Mesothelial cell of epicardium (in vitro differentiated cells): ENCODE measurements around the gene HEATR5B. TPM values are rescaled to one million over a fixed set of nuclear protein-coding genes. Genes with fewer than 3 reads are reported as not detected.
"Not testable (repeated sequence)": the region's sequence is repeated elsewhere in the genome, so short reads cannot be mapped to it uniquely, and the experiment has no call there.

Experiments
- DNase-seq, 2 experiments: peaks; one replicate each; pipeline ENCODE4 v3.0.0; 2021; ENCODE audit warnings: low spot score in 2 of 2; ENCODE audit not compliant: unreplicated experiment in 2 of 2
- H3K27ac Mint-ChIP-seq: 2 replicates; pipeline ENCODE4 v1.8.0; 2021; ENCODE audit warnings: mixed read lengths
- H3K27me3 Mint-ChIP-seq: 2 replicates; pipeline ENCODE4 v1.8.0; 2021; ENCODE audit warnings: low read depth, mixed read lengths
- H3K36me3 Mint-ChIP-seq: 2 replicates; pipeline ENCODE4 v1.8.0; 2021; ENCODE audit warnings: mixed read lengths
- H3K4me1 Mint-ChIP-seq: 2 replicates; pipeline ENCODE4 v1.8.0; 2021; ENCODE audit warnings: mixed read lengths
- H3K4me3 Mint-ChIP-seq: 2 replicates; pipeline ENCODE4 v1.8.0; 2021; ENCODE audit warnings: mild to moderate bottlenecking, moderate library complexity, mixed read lengths
- H3K9me3 Mint-ChIP-seq: 2 replicates; pipeline ENCODE4 v1.8.0; 2021; ENCODE audit warnings: mixed read lengths
- total RNA-seq: library from RNA; stranded (reverse); gene quantifications from 3 replicates; pipeline ENCODE4 v1.2.1, GENCODE V29; 2021
- TF ChIP-seq, protein P1 (sequence below): fragments of 200-600 bp; sonication (generic); IDR thresholded peaks from one replicate; pipeline ENCODE4 v1.5.0; 2021; ENCODE audit warnings: antibody characterized with exemption; ENCODE audit not compliant: unreplicated experiment

Gene HEATR5B
- total RNA-seq, 1 donor from 2014 or later = 22.7 TPM

DNA sequence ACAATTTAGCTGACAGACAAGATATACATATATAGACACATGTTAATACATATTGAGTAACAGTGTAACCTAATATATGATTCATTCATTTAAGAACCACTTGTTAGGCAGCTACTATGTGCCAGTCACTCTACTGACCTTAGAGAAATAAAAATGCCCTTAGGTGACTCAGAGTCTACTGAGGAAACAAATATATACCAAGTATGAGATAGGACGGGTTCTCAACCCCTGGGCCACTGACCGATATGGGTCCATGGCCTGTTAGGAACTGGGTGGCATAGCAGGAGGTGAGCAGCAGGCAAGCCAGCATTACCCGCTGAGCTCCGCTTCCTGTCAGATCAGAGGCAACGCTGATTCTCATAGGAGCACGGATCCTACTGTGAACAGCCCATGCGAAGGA is 132.6 kb downstream of the HEATR5B start:
- peak overlapping the region; percentile 82 for H3K27ac Mint-ChIP-seq
- no peaks in the 10 kb centered on the region for H3K36me3 Mint-ChIP-seq
- no peak overlapping the region for H3K4me3 Mint-ChIP-seq
- H3K27me3 Mint-ChIP-seq = no peaks in the 10 kb centered on the region
- H3K4me1 Mint-ChIP-seq = peaks cover 35% of the 10 kb centered on the region
- H3K9me3 Mint-ChIP-seq = no peaks in the 10 kb centered on the region
- TF ChIP-seq, protein P1, sequence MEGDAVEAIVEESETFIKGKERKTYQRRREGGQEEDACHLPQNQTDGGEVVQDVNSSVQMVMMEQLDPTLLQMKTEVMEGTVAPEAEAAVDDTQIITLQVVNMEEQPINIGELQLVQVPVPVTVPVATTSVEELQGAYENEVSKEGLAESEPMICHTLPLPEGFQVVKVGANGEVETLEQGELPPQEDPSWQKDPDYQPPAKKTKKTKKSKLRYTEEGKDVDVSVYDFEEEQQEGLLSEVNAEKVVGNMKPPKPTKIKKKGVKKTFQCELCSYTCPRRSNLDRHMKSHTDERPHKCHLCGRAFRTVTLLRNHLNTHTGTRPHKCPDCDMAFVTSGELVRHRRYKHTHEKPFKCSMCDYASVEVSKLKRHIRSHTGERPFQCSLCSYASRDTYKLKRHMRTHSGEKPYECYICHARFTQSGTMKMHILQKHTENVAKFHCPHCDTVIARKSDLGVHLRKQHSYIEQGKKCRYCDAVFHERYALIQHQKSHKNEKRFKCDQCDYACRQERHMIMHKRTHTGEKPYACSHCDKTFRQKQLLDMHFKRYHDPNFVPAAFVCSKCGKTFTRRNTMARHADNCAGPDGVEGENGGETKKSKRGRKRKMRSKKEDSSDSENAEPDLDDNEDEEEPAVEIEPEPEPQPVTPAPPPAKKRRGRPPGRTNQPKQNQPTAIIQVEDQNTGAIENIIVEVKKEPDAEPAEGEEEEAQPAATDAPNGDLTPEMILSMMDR = no peak
- DNase-seq = no peak

DNA sequence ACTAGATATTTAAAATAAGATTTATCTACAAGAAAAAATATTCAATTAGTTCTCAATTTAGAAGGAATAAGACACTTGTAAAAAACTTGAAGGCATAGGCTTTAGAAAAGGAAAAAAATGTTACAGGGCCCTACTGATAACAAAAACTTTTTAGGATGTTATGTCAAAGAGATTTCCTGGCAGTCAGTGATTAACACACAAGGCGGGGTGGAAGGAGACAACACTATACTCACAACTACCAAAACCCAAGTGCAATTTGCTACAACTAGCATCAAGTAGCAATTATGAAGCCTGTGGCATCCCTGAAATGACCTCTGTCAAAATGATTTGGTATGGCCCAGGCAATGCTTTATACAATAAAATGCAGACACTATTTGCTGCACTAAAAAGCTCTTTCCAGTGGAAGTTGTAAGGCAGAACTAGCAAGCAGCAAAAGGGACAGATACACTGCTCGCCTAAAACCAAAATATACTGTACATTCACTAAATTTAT is 133.1 kb downstream of the HEATR5B start:
- Mint-ChIP-seq H3K4me1 (peaks cover 35% of the 10 kb centered on the region), H3K27ac (peak overlapping the region; percentile 51)
- TF ChIP-seq, protein P1 = no peak

DNA sequence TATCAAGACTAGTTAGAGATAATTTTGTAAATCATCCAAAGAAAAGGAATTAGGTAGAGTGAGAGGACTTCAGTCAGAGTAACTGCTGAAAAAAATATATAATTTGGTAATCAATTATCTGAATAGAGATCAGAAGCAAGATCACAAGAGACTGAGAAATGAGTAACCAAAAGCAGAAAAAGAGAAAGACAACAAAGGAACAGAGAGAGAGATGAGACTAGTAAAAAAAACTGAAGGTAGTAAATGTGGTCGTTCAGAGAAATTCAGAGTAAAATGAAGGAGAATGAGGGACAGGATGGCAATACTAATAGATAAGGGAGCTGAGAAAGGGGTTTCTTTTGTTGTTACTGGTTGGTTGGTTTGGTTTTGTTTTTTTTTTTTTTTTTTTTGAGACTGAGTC is 134.3 kb downstream of the HEATR5B start:
- H3K27me3 Mint-ChIP-seq = no peaks in the 10 kb centered on the region

More for the DNA sequence above, 133.1 kb downstream of the HEATR5B start:
- no peak for DNase-seq
- H3K4me3 Mint-ChIP-seq = no peak overlapping the region
- no peaks in the 10 kb centered on the region for H3K9me3 Mint-ChIP-seq
- H3K27me3 Mint-ChIP-seq = no peaks in the 10 kb centered on the region
- no peaks in the 10 kb centered on the region for H3K36me3 Mint-ChIP-seq

DNA sequence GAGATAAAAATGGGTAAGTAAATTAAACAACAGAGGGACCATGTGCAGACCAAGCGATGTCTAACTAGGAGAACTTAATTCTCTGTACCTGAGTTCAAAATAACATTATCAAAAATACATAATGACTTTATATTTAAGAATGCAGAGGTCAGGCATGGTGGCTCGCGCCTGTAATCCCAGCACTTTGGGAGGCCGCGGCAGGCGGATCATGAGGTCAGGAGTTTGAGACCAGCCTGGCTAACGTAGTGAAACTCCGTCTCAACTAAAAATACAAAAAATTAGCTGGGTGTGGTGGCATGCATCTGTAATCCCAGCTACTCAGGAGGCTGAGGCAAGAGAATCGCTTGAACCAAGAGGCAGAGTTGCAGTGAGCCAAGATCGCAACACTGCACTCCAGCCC is 138.9 kb downstream of the HEATR5B start:
- not testable (repeated sequence) for H3K36me3 Mint-ChIP-seq, H3K4me3 Mint-ChIP-seq, H3K27me3 Mint-ChIP-seq, H3K4me1 Mint-ChIP-seq, H3K9me3 Mint-ChIP-seq, DNase-seq
- H3K27ac Mint-ChIP-seq = peak overlapping the region; percentile 21

More for the DNA sequence above, 134.3 kb downstream of the HEATR5B start:
- H3K9me3 Mint-ChIP-seq = no peaks in the 10 kb centered on the region
- H3K4me1 Mint-ChIP-seq = peaks cover 28% of the 10 kb centered on the region
- H3K4me3 Mint-ChIP-seq = no peak overlapping the region
- DNase-seq = no peak
- peak overlapping the region; percentile 12 for H3K27ac Mint-ChIP-seq
- H3K36me3 Mint-ChIP-seq = no peaks in the 10 kb centered on the region
- TF ChIP-seq, protein P1 = no peak

DNA sequence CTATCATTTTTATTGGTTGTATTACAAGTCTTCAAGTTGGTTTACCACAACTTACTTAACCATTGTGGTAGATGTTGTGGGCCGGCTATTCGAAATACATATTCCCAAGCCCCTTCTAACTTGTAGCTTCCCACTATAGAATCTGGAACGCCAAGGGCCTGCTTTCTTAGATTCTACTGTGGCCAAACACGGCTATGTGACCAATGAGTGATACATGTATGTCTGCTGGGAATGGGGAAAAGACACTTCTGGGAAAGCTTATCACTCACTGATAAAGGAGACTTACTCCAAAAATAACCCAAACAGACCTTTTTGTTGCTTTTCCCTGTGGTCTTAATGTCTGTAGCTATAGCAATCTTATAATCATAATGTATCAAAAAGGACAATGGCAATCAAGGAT is 142.3 kb downstream of the HEATR5B start:
- TF ChIP-seq, protein P1 = no peak
- Mint-ChIP-seq H3K36me3 (no peaks in the 10 kb centered on the region), H3K4me3 (no peak overlapping the region), H3K9me3 (no peaks in the 10 kb centered on the region), H3K27ac (no peak overlapping the region), H3K27me3 (no peaks in the 10 kb centered on the region), H3K4me1 (no peaks in the 10 kb centered on the region)
- no peak for DNase-seq

DNA sequence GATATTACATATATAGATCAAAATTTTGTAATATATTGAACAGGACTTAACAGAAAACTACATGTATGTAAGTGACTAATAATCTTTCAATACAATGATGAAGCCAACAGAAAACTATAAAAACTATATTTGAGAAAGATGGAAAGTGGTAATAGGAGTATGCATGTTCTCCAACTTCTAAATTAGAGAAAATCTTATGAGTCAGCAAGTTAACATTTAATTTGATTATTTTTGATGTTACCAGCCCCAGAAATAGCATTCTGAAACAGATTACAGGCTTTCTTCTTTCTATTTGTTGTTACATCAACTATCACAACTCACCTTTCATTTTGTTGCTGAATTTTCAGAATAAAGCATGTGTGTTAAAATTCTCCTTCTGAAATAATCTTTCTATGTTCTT is 147.6 kb downstream of the HEATR5B start:
- not testable (repeated sequence) for H3K4me3 Mint-ChIP-seq, H3K27me3 Mint-ChIP-seq, DNase-seq, H3K36me3 Mint-ChIP-seq, H3K27ac Mint-ChIP-seq, H3K9me3 Mint-ChIP-seq, H3K4me1 Mint-ChIP-seq

DNA sequence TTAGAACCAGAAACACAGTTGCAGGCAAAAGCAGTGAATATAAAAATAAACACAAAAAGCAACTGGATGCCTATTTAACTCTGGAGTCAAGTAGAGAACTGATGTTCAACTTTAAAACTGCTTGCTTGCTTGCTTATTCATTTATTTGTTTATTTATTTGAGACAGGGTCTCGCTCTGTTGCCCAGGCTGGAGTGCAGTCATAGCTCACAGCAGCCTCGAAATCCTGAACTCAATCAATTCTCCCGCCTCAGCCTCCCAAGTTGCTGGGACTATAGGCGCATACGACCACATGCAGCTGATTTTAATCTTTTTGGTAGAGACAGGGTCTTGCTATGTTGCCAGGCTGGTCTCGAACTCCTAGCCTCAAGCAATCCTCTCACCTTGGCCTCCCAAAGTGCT is 152.5 kb downstream of the HEATR5B start:
- H3K4me1 Mint-ChIP-seq = peaks cover 12% of the 10 kb centered on the region
- not testable (repeated sequence) for H3K9me3 Mint-ChIP-seq, H3K27me3 Mint-ChIP-seq, H3K36me3 Mint-ChIP-seq, H3K4me3 Mint-ChIP-seq, DNase-seq
- peak overlapping the region; percentile 84 for H3K27ac Mint-ChIP-seq

Other genes with a start within 250 kb of the HEATR5B start
- gene STRN, start 117.8 kb downstream of the HEATR5B start, total RNA-seq = 24.9 to 26.6 TPM (median 25.7 TPM) in 3 replicates
- 3.6 to 4.9 TPM (median 4.6 TPM) in 3 replicates for gene GPATCH11, start 146 bp upstream of the HEATR5B start, total RNA-seq
- 65.7 to 66.8 TPM (median 66.7 TPM) in 3 replicates for gene EIF2AK2, start 72.6 kb upstream of the HEATR5B start, total RNA-seq
- not detected in 3 replicates for gene SULT6B1, start 104.3 kb upstream of the HEATR5B start, total RNA-seq
- not detected in 3 replicates for gene CEBPZOS, start 112.1 kb upstream of the HEATR5B start, total RNA-seq
- gene CEBPZ, start 147.2 kb upstream of the HEATR5B start, total RNA-seq = 39.1 to 41.1 TPM (median 40.8 TPM) in 3 replicates
- 26.5 to 31.3 TPM (median 27.0 TPM) in 3 replicates for gene NDUFAF7, start 147.3 kb upstream of the HEATR5B start, total RNA-seq
- gene PRKD3, start 240.5 kb upstream of the HEATR5B start, total RNA-seq = 65.5 to 67.3 TPM (median 66.9 TPM) in 3 replicates